GM12874 (cell line): ENCODE measurements around the gene DPYSL3.

Experiments used
- TF ChIP-seq, protein P1 (sequence below): IDR thresholded peaks from 2 replicates; pipeline ENCODE4 v1.5.1; 2011; ENCODE audit warnings: low read depth, mild to moderate bottlenecking, control low read depth, low read length, moderate library complexity; ENCODE audit not compliant: insufficient read depth

DPYSL3 gene

DNA sequence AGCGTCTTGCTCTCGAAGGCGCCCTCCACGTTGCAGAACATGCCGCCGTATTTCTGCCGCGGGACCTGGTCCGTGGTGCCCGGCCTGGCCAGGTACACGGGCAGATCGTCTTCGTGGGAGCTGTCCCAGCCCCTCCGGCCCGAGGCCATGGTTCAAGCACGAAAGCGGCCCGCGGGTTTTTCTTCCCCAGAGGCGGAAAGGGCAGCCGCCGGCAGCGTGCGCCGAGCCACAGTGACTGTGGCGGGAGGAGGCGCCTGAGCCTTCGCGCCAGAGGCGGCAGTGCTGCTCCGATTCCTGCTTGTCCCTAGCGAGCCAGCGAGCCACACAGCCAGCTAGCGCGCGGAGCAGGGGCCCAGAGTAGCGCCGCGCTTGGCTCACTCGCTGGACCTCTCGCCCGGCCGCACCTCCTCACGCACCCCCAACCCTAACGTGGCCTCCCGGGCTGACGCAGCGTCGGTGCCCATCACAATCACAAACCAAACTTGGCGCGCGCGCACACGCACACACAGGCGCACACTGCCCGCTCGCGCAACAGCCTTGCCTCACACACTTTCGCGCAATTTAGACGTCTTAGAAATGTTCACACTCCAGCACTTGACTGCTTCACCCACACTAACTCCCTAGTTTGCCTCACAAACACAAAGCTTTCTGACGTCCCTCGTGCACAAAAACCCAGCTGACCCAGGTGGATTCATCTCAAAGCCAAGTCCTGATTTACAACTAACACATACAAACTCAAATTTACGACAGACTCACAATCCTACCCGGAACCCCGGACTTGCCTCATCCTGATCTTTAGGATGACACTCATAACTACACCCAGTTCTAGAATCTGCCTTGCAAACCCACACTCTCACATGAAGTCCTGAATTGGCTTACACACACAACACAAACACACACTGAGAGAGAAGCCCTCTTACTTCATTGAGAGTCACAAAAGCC lies at the start of gene DPYSL3:
Gene DPYSL3 (minus strand): TSS at position 359 of the 942 bp plus-strand sequence. CDS start 210 bp downstream, at position 149.
- TF ChIP-seq, protein P1, sequence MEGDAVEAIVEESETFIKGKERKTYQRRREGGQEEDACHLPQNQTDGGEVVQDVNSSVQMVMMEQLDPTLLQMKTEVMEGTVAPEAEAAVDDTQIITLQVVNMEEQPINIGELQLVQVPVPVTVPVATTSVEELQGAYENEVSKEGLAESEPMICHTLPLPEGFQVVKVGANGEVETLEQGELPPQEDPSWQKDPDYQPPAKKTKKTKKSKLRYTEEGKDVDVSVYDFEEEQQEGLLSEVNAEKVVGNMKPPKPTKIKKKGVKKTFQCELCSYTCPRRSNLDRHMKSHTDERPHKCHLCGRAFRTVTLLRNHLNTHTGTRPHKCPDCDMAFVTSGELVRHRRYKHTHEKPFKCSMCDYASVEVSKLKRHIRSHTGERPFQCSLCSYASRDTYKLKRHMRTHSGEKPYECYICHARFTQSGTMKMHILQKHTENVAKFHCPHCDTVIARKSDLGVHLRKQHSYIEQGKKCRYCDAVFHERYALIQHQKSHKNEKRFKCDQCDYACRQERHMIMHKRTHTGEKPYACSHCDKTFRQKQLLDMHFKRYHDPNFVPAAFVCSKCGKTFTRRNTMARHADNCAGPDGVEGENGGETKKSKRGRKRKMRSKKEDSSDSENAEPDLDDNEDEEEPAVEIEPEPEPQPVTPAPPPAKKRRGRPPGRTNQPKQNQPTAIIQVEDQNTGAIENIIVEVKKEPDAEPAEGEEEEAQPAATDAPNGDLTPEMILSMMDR, result no peak; the same call in 1 of the 2 replicates

- TF ChIP-seq, protein P1, result peak; percentile 51; the same call in 1 of the 2 replicates
Observed at GRCh38 chr5:147558826-147559225, 49.0 kb upstream of the DPYSL3 start.

- TF ChIP-seq, protein P1, result no peak
Observed at GRCh38 chr5:147557876-147558745, 48.2 kb upstream of the DPYSL3 start.

- TF ChIP-seq, protein P1, result no peak
Observed at GRCh38 chr5:147555176-147555575, 45.3 kb upstream of the DPYSL3 start.

DNA sequence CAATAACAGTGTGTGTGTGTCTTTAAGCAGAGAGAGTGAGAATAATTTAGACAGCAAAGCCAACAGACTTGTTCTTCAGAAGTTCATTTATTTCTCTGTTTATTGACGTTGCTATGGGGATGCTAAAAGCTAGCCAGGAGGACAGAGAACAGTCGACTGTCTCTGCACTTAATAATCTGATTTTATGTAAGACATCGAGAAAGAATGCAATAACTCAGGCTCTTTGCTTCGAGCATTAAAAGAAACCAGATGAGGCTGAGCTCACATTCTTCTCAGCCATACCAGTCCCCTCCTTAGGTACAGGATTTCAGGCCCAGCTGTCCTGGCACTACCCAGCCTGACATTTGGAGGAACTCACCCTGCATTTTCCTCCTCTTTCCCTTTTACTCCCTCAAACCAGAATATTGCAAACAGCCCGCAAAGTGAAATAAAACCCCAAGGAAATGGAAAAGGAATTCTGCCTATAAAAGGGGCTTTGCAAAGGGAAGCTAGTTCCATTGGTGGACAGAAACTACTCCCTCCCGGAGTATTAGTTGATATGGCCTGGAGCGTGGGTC lies 44.5 kb upstream of the DPYSL3 start:
- TF ChIP-seq, protein P1, result no peak

GRCh38 chr5:147552897-147553296 lies 43.0 kb upstream of the DPYSL3 start:
- TF ChIP-seq, protein P1, result no peak

DNA sequence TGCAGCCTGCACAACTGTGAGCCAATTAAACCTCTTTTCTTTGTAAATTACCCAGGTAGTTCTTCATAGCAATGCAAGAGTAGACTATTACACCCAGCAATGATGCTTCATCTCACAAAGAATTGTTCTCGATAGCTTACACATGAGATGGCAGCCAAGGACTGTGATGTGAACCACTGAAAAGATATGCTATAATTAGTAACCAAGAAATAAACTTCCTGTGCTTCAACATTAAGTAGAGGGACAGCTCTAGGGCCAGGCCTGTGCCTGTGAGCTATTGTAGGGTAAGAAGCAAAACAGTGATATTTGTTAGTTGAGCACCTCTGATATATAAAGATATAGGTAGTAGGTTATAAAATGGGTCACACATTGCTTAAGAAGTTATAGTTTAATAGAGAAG lies 41.8 kb upstream of the DPYSL3 start:
- TF ChIP-seq, protein P1, result no peak
